CD8-positive, alpha-beta memory T cell (primary cell): ENCODE measurements around the gene TM9SF2. TPM values are rescaled to one million over a fixed set of nuclear protein-coding genes. Genes with fewer than 3 reads are reported as not detected.

Source experiments
- CTCF ChIA-PET: fragments of 350-600 bp; sonication (Branson Sonifier 250); formaldehyde crosslinking; loops from one replicate; lab custom pipeline; 2021; ENCODE audit warnings: antibody characterized with exemption; lab: Charles Lee
- POLR2A ChIA-PET: fragments of 350-600 bp; sonication (Branson Sonifier 250); formaldehyde crosslinking; loops from one replicate; lab custom pipeline; 2021; ENCODE audit warnings: antibody characterized with exemption; lab: Charles Lee
- DNase-seq, 5 donors: peaks; one replicate each; pipeline versions ENCODE4 v3.0.0 to v3.0.0-alpha.2; 2020 to 2022; ENCODE audit warnings: mixed read lengths in 1 of 5
- H3K27ac ChIP-seq: one replicate; pipeline ENCODE4 v1.7.0; 2013; ENCODE audit warnings: low read depth, mild to moderate bottlenecking, low read length, moderate library complexity
- H3K27me3 ChIP-seq: 2 replicates; pipeline ENCODE4 v1.7.0; 2013; ENCODE audit warnings: low read length, mild to moderate bottlenecking; ENCODE audit not compliant: insufficient read depth, poor library complexity, severe bottlenecking
- H3K36me3 ChIP-seq: 2 replicates; pipeline ENCODE4 v1.7.0; 2013; ENCODE audit warnings: mild to moderate bottlenecking, low read length, moderate library complexity; ENCODE audit not compliant: insufficient read depth
- H3K4me1 ChIP-seq: 2 replicates; pipeline ENCODE4 v1.7.0; 2013; ENCODE audit warnings: mild to moderate bottlenecking, low read length, moderate library complexity; ENCODE audit not compliant: insufficient read depth
- H3K4me3 ChIP-seq: 2 replicates; pipeline ENCODE4 v1.7.0; 2013; ENCODE audit warnings: mild to moderate bottlenecking, low read length
- H3K9me3 ChIP-seq: 2 replicates; pipeline ENCODE4 v1.7.0; 2013; ENCODE audit warnings: mild to moderate bottlenecking, low read length
- H3K27ac Mint-ChIP-seq, 8 donors: one replicate each; pipeline ENCODE4 v1.8.0; 2020 to 2021; ENCODE audit warnings: mixed read lengths in 8 of 8, mild to moderate bottlenecking in 6 of 8, inconsistent platforms in 3 of 8, moderate library complexity in 3 of 8
- H3K27me3 Mint-ChIP-seq, 2 donors: one replicate each; pipeline ENCODE4 v1.8.0; 2020 to 2021; ENCODE audit warnings: mixed read lengths in 2 of 2, mild to moderate bottlenecking in 1 of 2, moderate library complexity in 1 of 2
- H3K36me3 Mint-ChIP-seq, 3 donors: one replicate each; pipeline ENCODE4 v1.8.0; 2020 to 2021; ENCODE audit warnings: mixed read lengths in 3 of 3, inconsistent platforms in 1 of 3, mild to moderate bottlenecking in 1 of 3
- H3K4me1 Mint-ChIP-seq, 3 donors: one replicate each; pipeline ENCODE4 v1.8.0; 2020 to 2021; ENCODE audit warnings: mixed read lengths in 3 of 3, inconsistent platforms in 1 of 3, mild to moderate bottlenecking in 1 of 3
- H3K4me3 Mint-ChIP-seq, 7 donors: one replicate each; pipeline ENCODE4 v1.8.0; 2020 to 2021; ENCODE audit warnings: mixed read lengths in 7 of 7, mild to moderate bottlenecking in 6 of 7, moderate library complexity in 4 of 7, inconsistent platforms in 2 of 7
- H3K9me3 Mint-ChIP-seq, 5 donors: one replicate each; pipeline ENCODE4 v1.8.0; 2020 to 2022; ENCODE audit warnings: mixed read lengths in 5 of 5, mild to moderate bottlenecking in 3 of 5, moderate library complexity in 2 of 5, inconsistent platforms in 1 of 5
- polyA plus RNA-seq: library from polyadenylated mRNA; unstranded; fragments of 300-500 nt; fragmentation: Illumina TruSeq; gene quantifications from one replicate; pipeline ENCODE4 v1.2.3, GENCODE V29; 2021
- total RNA-seq, 2 experiments: library from RNA; stranded (reverse); gene quantifications; one replicate each; pipeline ENCODE4 v1.2.3, GENCODE V29; 2021

TM9SF2 gene
- total and polyA plus RNA-seq, 3 experiments from 2014 or later: 81.3 to 96.0 (median 88.0) TPM

DNA sequence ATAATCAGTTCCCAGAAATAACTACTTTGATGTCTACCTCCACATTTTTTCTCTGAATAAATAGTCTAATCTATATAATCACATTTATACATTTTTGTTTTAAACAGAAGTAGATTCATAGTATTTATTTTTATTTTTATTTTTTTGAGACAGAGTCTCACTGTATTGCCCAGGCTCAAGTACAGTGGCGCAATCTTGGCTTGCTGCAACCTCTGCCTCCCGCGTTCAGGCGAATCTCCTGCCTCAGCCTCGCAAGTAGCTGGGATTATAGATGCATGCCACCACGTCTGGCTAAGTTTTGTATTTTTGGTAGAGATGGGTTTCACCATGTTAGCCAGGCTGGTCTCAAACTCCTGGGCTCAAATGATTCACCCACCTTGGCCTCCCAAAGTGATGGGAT lies 16.7 kb downstream of the TM9SF2 start:
- Mint-ChIP-seq H3K4me3 (no peak overlapping the region), H3K27me3 (no peaks in the 10 kb centered on the region), H3K36me3 (peaks cover 0 to 54% (median 9%) of the 10 kb centered on the region in 3 donors), H3K9me3 (no peaks in the 10 kb centered on the region), H3K27ac (no peak overlapping the region), H3K4me1 (peaks cover 35 to 41% (median 38%) of the 10 kb centered on the region in 3 donors)
- CTCF ChIA-PET: interaction anchor here (1.3 to 2.1 kb wide), 3 partner anchors 11 to 139 kb away, joined by 4 to 6 read pairs (median 5); no protein-coding TSS in a partner anchor
- Histone ChIP-seq H3K4me1 (peaks cover 5% of the 10 kb centered on the region), H3K27ac (no peak overlapping the region), H3K36me3 (peaks cover 28% of the 10 kb centered on the region), H3K27me3 (no peaks in the 10 kb centered on the region), H3K9me3 (no peaks in the 10 kb centered on the region), H3K4me3 (no peak overlapping the region)
- POLR2A ChIA-PET: no interaction called here
- no peak for DNase-seq

DNA sequence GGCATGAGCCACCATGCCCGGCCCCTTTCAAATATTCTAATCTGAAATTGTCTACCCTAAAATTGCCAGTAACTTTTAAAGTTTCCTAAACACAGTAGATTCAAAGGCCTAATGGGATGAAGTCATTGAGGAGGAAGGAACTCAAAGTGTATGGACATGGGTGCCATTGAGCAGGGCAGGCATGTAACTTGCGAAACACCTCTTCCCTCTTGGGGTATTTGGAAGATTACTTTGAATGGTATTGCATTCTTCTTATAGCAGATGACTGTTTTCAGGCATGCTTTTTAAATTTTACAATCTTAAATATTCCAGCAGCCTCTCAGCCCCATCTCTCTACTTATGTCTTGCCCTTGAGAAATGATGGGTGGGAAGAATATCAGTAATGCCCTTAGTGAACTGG lies 21.0 kb downstream of the TM9SF2 start:
- Histone ChIP-seq H3K4me3 (no peak overlapping the region), H3K36me3 (peaks cover 37% of the 10 kb centered on the region), H3K27ac (no peak overlapping the region), H3K9me3 (no peaks in the 10 kb centered on the region), H3K27me3 (no peaks in the 10 kb centered on the region), H3K4me1 (peaks cover 13% of the 10 kb centered on the region)
- Mint-ChIP-seq H3K9me3 (no peaks in the 10 kb centered on the region), H3K4me3 (no peak overlapping the region), H3K36me3 (peaks cover 12 to 85% (median 41%) of the 10 kb centered on the region in 3 donors), H3K27ac (peak overlapping the region in 4 of 8 donors; percentile 29 to 74 (median 34)), H3K27me3 (no peaks in the 10 kb centered on the region), H3K4me1 (peaks cover 33 to 42% (median 35%) of the 10 kb centered on the region in 3 donors)
- ChIA-PET CTCF (no interaction called here), POLR2A (no interaction called here)
- DNase-seq: no peak

GRCh38 chr13:99523838-99524237 lies 22.6 kb downstream of the TM9SF2 start:
- Histone ChIP-seq H3K4me3 (no peak overlapping the region), H3K27me3 (no peaks in the 10 kb centered on the region), H3K4me1 (peaks cover 13% of the 10 kb centered on the region), H3K27ac (no peak overlapping the region), H3K9me3 (no peaks in the 10 kb centered on the region), H3K36me3 (peaks cover 32% of the 10 kb centered on the region)
- Mint-ChIP-seq H3K27ac (peak overlapping the region in 7 of 8 donors; percentile 41 to 91 (median 60)), H3K27me3 (no peaks in the 10 kb centered on the region), H3K4me1 (peaks cover 38 to 52% (median 48%) of the 10 kb centered on the region in 3 donors), H3K4me3 (no peak overlapping the region), H3K9me3 (no peaks in the 10 kb centered on the region), H3K36me3 (peaks cover 12 to 85% (median 38%) of the 10 kb centered on the region in 3 donors)
- DNase-seq: no peak
- ChIA-PET POLR2A (no interaction called here), CTCF (no interaction called here)

- no peaks in the 10 kb centered on the region for H3K27me3 Mint-ChIP-seq
- POLR2A ChIA-PET: interaction anchor here (0.6 kb wide), 1 partner anchor 16 kb away, joined by 3 read pairs; no protein-coding TSS in a partner anchor
These were observed 24.7 kb downstream of the TM9SF2 start for GRCh38 chr13:99525967-99526366.

GRCh38 chr13:99526549-99526948 lies 25.3 kb downstream of the TM9SF2 start:
- POLR2A ChIA-PET: no interaction called here
- H3K27ac Mint-ChIP-seq: peak overlapping the region in 7 of 8 donors; percentile 5 to 89 (median 59)

More at GRCh38 chr13:99525967-99526366, 24.7 kb downstream of the TM9SF2 start:
- Mint-ChIP-seq H3K4me1 (peaks cover 38 to 53% (median 48%) of the 10 kb centered on the region in 3 donors), H3K36me3 (peaks cover 12 to 81% (median 40%) of the 10 kb centered on the region in 3 donors), H3K4me3 (no peak overlapping the region), H3K27ac (peak overlapping the region in 3 of 8 donors; percentile 29 to 69 (median 53)), H3K9me3 (no peaks in the 10 kb centered on the region)
- DNase-seq: no peak
- H3K27me3 ChIP-seq: no peaks in the 10 kb centered on the region
- no peak overlapping the region for H3K27ac ChIP-seq
- peaks cover 30% of the 10 kb centered on the region for H3K36me3 ChIP-seq
- H3K9me3 ChIP-seq: no peaks in the 10 kb centered on the region
- CTCF ChIA-PET: interaction anchor here (1.5 kb wide), 1 partner anchor 20 kb away, joined by 5 read pairs; no protein-coding TSS in a partner anchor
- peaks cover 13% of the 10 kb centered on the region for H3K4me1 ChIP-seq
- no peak overlapping the region for H3K4me3 ChIP-seq

GRCh38 chr13:99527301-99527700 lies 26.0 kb downstream of the TM9SF2 start:
- H3K27ac Mint-ChIP-seq: peak overlapping the region in 6 of 8 donors; percentile 4 to 85 (median 60)
- H3K27me3 Mint-ChIP-seq: no peaks in the 10 kb centered on the region
- no peak overlapping the region for H3K27ac ChIP-seq
- peaks cover 41 to 58% (median 54%) of the 10 kb centered on the region in 3 donors for H3K4me1 Mint-ChIP-seq
- ChIA-PET POLR2A (no interaction called here), CTCF (interaction anchor here (1.5 to 1.6 kb wide), 2 partner anchors 22 to 88 kb away, joined by 5 to 7 read pairs; no protein-coding TSS in a partner anchor)
- H3K36me3 Mint-ChIP-seq: peaks cover 17 to 79% (median 38%) of the 10 kb centered on the region in 3 donors
- H3K9me3 ChIP-seq: no peaks in the 10 kb centered on the region
- peaks cover 25% of the 10 kb centered on the region for H3K36me3 ChIP-seq
- no peaks in the 10 kb centered on the region for H3K27me3 ChIP-seq
- H3K4me3 ChIP-seq: no peak overlapping the region
- H3K4me1 ChIP-seq: peaks cover 13% of the 10 kb centered on the region
- H3K9me3 Mint-ChIP-seq: no peaks in the 10 kb centered on the region
- no peak overlapping the region for H3K4me3 Mint-ChIP-seq
- DNase-seq: peak in 1 of 5 donors; percentile 9

More at GRCh38 chr13:99526549-99526948, 25.3 kb downstream of the TM9SF2 start:
- no peak overlapping the region for H3K4me3 ChIP-seq
- Mint-ChIP-seq H3K9me3 (no peaks in the 10 kb centered on the region), H3K27me3 (no peaks in the 10 kb centered on the region), H3K36me3 (peaks cover 17 to 82% (median 37%) of the 10 kb centered on the region in 3 donors), H3K4me1 (peaks cover 41 to 56% (median 54%) of the 10 kb centered on the region in 3 donors), H3K4me3 (peak overlapping the region in 1 of 7 donors; percentile 37)
- no peaks in the 10 kb centered on the region for H3K27me3 ChIP-seq
- DNase-seq: no peak
- no peaks in the 10 kb centered on the region for H3K9me3 ChIP-seq
- H3K27ac ChIP-seq: no peak overlapping the region
- CTCF ChIA-PET: interaction anchor here (0.7 to 1.5 kb wide), 2 partner anchors 21 to 85 kb away, joined by 3 to 5 read pairs; no protein-coding TSS in a partner anchor
- H3K36me3 ChIP-seq: peaks cover 31% of the 10 kb centered on the region
- H3K4me1 ChIP-seq: peaks cover 13% of the 10 kb centered on the region

GRCh38 chr13:99528547-99528946 lies 27.3 kb downstream of the TM9SF2 start:
- Mint-ChIP-seq H3K4me1 (peaks cover 38 to 61% (median 61%) of the 10 kb centered on the region in 3 donors), H3K27me3 (no peaks in the 10 kb centered on the region), H3K27ac (peak overlapping the region in 4 of 8 donors; percentile 16 to 59 (median 28)), H3K4me3 (no peak overlapping the region), H3K9me3 (no peaks in the 10 kb centered on the region), H3K36me3 (peaks cover 17 to 77% (median 29%) of the 10 kb centered on the region in 3 donors)
- peaks cover 13% of the 10 kb centered on the region for H3K4me1 ChIP-seq
- ChIA-PET CTCF (interaction anchor here (1.0 to 1.7 kb wide), 5 partner anchors 15 to 986 kb away, joined by 4 to 7 read pairs (median 4); no protein-coding TSS in a partner anchor), POLR2A (no interaction called here)
- no peak overlapping the region for H3K4me3 ChIP-seq
- H3K36me3 ChIP-seq: peaks cover 21% of the 10 kb centered on the region
- H3K27ac ChIP-seq: no peak overlapping the region
- no peaks in the 10 kb centered on the region for H3K27me3 ChIP-seq
- no peaks in the 10 kb centered on the region for H3K9me3 ChIP-seq
- DNase-seq: peak in 2 of 5 donors; percentile 26 to 29

DNA sequence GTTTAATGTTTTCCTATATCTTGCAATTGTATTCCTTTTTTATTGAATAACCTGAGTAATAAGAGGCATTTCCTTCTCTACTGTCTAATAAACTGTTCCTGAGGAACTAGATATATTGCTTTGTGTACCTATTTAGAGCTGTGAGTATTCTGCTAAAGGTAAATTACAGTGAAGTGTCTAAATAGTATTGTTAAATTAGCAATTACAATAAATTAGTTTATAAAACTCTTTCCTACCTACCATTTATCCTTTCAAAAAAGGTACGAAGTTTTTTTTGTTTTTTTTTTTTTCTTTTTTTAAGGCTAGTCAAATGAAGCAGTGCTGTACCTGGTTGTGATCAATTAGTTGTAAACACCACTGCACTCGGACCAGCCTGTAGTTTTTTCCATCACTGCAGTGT lies 34.8 kb downstream of the TM9SF2 start:
- peaks cover 9% of the 10 kb centered on the region for H3K4me1 ChIP-seq
- no peaks in the 10 kb centered on the region for H3K27me3 ChIP-seq
- H3K9me3 ChIP-seq: no peaks in the 10 kb centered on the region
- CTCF ChIA-PET: no interaction called here
- peak overlapping the region in 1 of 8 donors; percentile 36 for H3K27ac Mint-ChIP-seq
- peaks cover 18 to 45% (median 36%) of the 10 kb centered on the region in 3 donors for H3K4me1 Mint-ChIP-seq
- H3K4me3 Mint-ChIP-seq: no peak overlapping the region
- H3K4me3 ChIP-seq: no peak overlapping the region
- H3K27me3 Mint-ChIP-seq: peaks cover 0 to 1% of the 10 kb centered on the region in 2 donors
- no peak for DNase-seq
- POLR2A ChIA-PET: no interaction called here
- H3K9me3 Mint-ChIP-seq: no peaks in the 10 kb centered on the region
- H3K27ac ChIP-seq: no peak overlapping the region
- peaks cover 16% of the 10 kb centered on the region for H3K36me3 ChIP-seq
- peaks cover 12 to 68% (median 13%) of the 10 kb centered on the region in 3 donors for H3K36me3 Mint-ChIP-seq
